DOHH2 (cell line): ENCODE measurements around the gene KRT85.

ENCODE experiments used
- H3F3A ChIP-seq: fragments of 200-600 bp; sonication (generic), shearing (Covaris generic); 2 replicates; pipeline ENCODE4 v1.6.0; 2016; ENCODE audit warnings: antibody characterized with exemption, mild to moderate bottlenecking; ENCODE audit not compliant: control insufficient read depth, insufficient read depth
- H3K27ac ChIP-seq: fragments of 200-600 bp; sonication (generic); 2 replicates; pipeline ENCODE4 v1.5.1; 2014; ENCODE audit warnings: low read depth, mild to moderate bottlenecking, low read length, moderate library complexity
- H3K27me3 ChIP-seq: fragments of 200-600 bp; sonication (generic); 2 replicates; pipeline ENCODE4 v1.6.1; 2014; ENCODE audit warnings: mild to moderate bottlenecking, low read length, mixed read lengths; ENCODE audit not compliant: control insufficient read depth
- H3K36me3 ChIP-seq: fragments of 200-600 bp; sonication (generic); 2 replicates; pipeline ENCODE4 v1.6.1; 2014; ENCODE audit warnings: mild to moderate bottlenecking, low read length, moderate library complexity, mixed read lengths; ENCODE audit not compliant: control insufficient read depth
- H3K4me1 ChIP-seq: fragments of 200-600 bp; sonication (generic); 2 replicates; pipeline ENCODE4 v1.6.1; 2014; ENCODE audit warnings: mild to moderate bottlenecking, low read length, mixed read lengths; ENCODE audit not compliant: control insufficient read depth
- H3K4me2 ChIP-seq: fragments of 200-600 bp; sonication (generic); 2 replicates; pipeline ENCODE4 v1.6.0; 2014; ENCODE audit warnings: mild to moderate bottlenecking, low read length, moderate library complexity
- H3K4me3 ChIP-seq: fragments of 200-600 bp; sonication (generic); 2 replicates; pipeline ENCODE4 v1.5.1; 2014; ENCODE audit warnings: mild to moderate bottlenecking, low read length, mixed read lengths
- H3K79me2 ChIP-seq: fragments of 200-600 bp; sonication (generic); 2 replicates; pipeline ENCODE4 v1.6.1; 2014; ENCODE audit warnings: mild to moderate bottlenecking, low read length, mixed read lengths; ENCODE audit not compliant: control insufficient read depth
- H3K9me2 ChIP-seq: fragments of 200-600 bp; sonication (generic); replicated peaks from 2 replicates; pipeline ENCODE4 v1.6.1; 2014; ENCODE audit warnings: mild to moderate bottlenecking, low read length, mixed read lengths; ENCODE audit not compliant: control insufficient read depth
- H3K9me3 ChIP-seq: fragments of 200-600 bp; sonication (generic); 2 replicates; pipeline ENCODE4 v1.6.1; 2014; ENCODE audit warnings: antibody characterized with exemption, low read length, mixed read lengths; ENCODE audit not compliant: control insufficient read depth, insufficient read depth
- H4K20me1 ChIP-seq: fragments of 200-600 bp; sonication (generic); 2 replicates; pipeline ENCODE4 v1.6.0; 2014; ENCODE audit warnings: low read depth, mild to moderate bottlenecking, antibody characterized with exemption, low read length, moderate library complexity; ENCODE audit not compliant: control insufficient read depth, insufficient read depth
- EZH2phosphoT487 ChIP-seq: fragments of 200-600 bp; sonication (generic); IDR thresholded peaks from 2 replicates; pipeline ENCODE4 v1.6.1; 2017; ENCODE audit warnings: borderline replicate concordance, mild to moderate bottlenecking, antibody characterized with exemption, low read length, moderate library complexity, mixed read lengths
- TF ChIP-seq, protein P1 (sequence below): fragments of 200-600 bp; sonication (generic); IDR thresholded peaks from one replicate; pipeline ENCODE4 v1.5.1; 2014; ENCODE audit warnings: antibody characterized with exemption, mild to moderate bottlenecking, low read depth, low read length; ENCODE audit not compliant: poor library complexity, severe bottlenecking

KRT85 gene

GRCh38 chr12:52354200-52354599, 13.1 kb downstream of the KRT85 start:
- TF ChIP-seq EZH2phosphoT487, result no peak
- TF ChIP-seq, protein P1, sequence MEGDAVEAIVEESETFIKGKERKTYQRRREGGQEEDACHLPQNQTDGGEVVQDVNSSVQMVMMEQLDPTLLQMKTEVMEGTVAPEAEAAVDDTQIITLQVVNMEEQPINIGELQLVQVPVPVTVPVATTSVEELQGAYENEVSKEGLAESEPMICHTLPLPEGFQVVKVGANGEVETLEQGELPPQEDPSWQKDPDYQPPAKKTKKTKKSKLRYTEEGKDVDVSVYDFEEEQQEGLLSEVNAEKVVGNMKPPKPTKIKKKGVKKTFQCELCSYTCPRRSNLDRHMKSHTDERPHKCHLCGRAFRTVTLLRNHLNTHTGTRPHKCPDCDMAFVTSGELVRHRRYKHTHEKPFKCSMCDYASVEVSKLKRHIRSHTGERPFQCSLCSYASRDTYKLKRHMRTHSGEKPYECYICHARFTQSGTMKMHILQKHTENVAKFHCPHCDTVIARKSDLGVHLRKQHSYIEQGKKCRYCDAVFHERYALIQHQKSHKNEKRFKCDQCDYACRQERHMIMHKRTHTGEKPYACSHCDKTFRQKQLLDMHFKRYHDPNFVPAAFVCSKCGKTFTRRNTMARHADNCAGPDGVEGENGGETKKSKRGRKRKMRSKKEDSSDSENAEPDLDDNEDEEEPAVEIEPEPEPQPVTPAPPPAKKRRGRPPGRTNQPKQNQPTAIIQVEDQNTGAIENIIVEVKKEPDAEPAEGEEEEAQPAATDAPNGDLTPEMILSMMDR, result no peak
- 0 out of 2 replicates have a peak, but pooled peaks cover 5% of the 10 kb centered on the region for H4K20me1 ChIP-seq
- H3K9me2 ChIP-seq, result no peaks in the 10 kb centered on the region
- peaks cover 18% of the 10 kb centered on the region for H3K4me1 ChIP-seq
- H3K4me2 ChIP-seq, result no peak overlapping the region
- peaks cover 4% of the 10 kb centered on the region; the same call in 1 of the 2 replicates for H3F3A ChIP-seq
- no peak overlapping the region for H3K4me3 ChIP-seq
- peaks cover 27% of the 10 kb centered on the region for H3K27me3 ChIP-seq
- no peaks in the 10 kb centered on the region for H3K9me3 ChIP-seq
- no peaks in the 10 kb centered on the region for H3K79me2 ChIP-seq
- no peaks in the 10 kb centered on the region for H3K36me3 ChIP-seq
- no peak overlapping the region for H3K27ac ChIP-seq

DNA sequence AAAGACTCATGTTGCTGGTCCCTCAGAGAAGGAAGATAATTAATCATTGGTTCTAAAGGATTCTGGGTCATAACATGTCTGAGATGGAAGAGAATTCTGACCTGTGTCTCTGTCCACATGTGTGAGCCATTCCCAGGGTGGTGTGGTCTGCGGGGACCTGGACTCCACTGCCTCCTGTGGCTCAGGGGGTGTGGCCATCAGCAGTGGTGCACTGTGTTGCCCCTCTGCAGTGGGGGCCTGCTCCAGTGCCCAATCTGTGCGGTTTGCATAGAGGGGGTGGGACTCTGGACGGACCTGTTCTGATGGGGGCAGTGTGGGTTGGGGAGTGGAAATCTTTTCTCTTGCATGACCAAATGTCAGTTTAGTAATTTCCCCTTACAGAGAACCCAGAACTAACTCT, 13.5 kb downstream of the KRT85 start:
- TF ChIP-seq, protein P1, result no peak
- no peak for TF ChIP-seq EZH2phosphoT487
- peaks cover 1% of the 10 kb centered on the region; the same call in 1 of the 2 replicates for H3F3A ChIP-seq
- no peaks in the 10 kb centered on the region for H3K79me2 ChIP-seq
- 0 out of 2 replicates have a peak, but pooled peaks cover 5% of the 10 kb centered on the region for H4K20me1 ChIP-seq
- H3K27ac ChIP-seq, result no peak overlapping the region
- no peak overlapping the region for H3K4me3 ChIP-seq
- H3K27me3 ChIP-seq, result peaks cover 27% of the 10 kb centered on the region
- no peak overlapping the region for H3K4me2 ChIP-seq
- no peaks in the 10 kb centered on the region for H3K9me3 ChIP-seq
- no peaks in the 10 kb centered on the region for H3K36me3 ChIP-seq
- peaks cover 14% of the 10 kb centered on the region for H3K4me1 ChIP-seq
- no peaks in the 10 kb centered on the region for H3K9me2 ChIP-seq

DNA sequence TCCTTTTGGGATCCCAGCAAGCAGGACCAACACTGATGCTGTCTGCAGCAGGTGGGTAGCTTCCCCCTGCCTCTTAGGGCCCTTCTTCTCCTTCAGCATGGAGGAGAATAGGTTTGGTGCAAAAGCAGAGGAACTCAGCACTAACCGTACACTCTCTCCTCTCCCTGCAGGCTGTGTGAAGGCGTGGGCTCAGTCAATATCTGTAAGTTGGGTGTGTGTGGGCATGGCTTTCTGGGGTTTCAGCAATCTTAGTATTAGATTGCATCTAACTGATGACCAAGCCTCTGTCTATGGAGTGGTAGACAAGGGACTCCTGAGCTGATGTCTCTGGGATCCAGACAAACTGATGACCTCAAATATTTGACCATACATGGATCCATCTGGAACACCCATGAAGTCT, 14.3 kb downstream of the KRT85 start:
- no peaks in the 10 kb centered on the region for H3K9me2 ChIP-seq
- peaks cover 32% of the 10 kb centered on the region for H3K27me3 ChIP-seq
- peaks cover 6% of the 10 kb centered on the region for H3K4me1 ChIP-seq
- no peaks in the 10 kb centered on the region for H3K36me3 ChIP-seq
- no peaks in the 10 kb centered on the region for H3K9me3 ChIP-seq
- no peaks in the 10 kb centered on the region for H3K79me2 ChIP-seq
- 0 out of 2 replicates have a peak, but pooled peaks cover under 1% of the 10 kb centered on the region for H4K20me1 ChIP-seq
- TF ChIP-seq EZH2phosphoT487, result no peak
- TF ChIP-seq, protein P1, result no peak
- H3K4me2 ChIP-seq, result no peak overlapping the region
- H3K4me3 ChIP-seq, result no peak overlapping the region
- no peaks in the 10 kb centered on the region for H3F3A ChIP-seq
- no peak overlapping the region for H3K27ac ChIP-seq
